Neural cell (in vitro differentiated cells): ENCODE results near the gene MRTFA. TPM values are rescaled to one million over a fixed set of nuclear protein-coding genes. Genes with fewer than 3 reads are reported as not detected.

Source experiments
- H2AFZ ChIP-seq: fragments of 200-600, 300-800 bp; sonication (generic), shearing (Covaris generic); 2 replicates; pipeline ENCODE4 v1.6.0; 2014; ENCODE audit warnings: low read depth, mild to moderate bottlenecking, antibody characterized with exemption, low read length, moderate library complexity
- H3F3A ChIP-seq: fragments of 200-600 bp; shearing (Covaris generic); 2 replicates; pipeline ENCODE4 v1.6.1; 2016; ENCODE audit warnings: mild to moderate bottlenecking, moderate library complexity, mixed read lengths, antibody characterized with exemption, low read length; ENCODE audit not compliant: insufficient read depth, poor library complexity, severe bottlenecking
- H3K27ac ChIP-seq: fragments of 200-600, 300-800 bp; sonication (generic), shearing (Covaris generic); 2 replicates; pipeline ENCODE4 v1.5.1; 2014; ENCODE audit warnings: mild to moderate bottlenecking, low read length, moderate library complexity
- H3K27me3 ChIP-seq: fragments of 300-800, 200-600 bp; sonication (generic), shearing (Covaris generic); 2 replicates; pipeline ENCODE4 v1.6.0; 2014; ENCODE audit warnings: mild to moderate bottlenecking, low read depth, low read length, moderate library complexity; ENCODE audit not compliant: insufficient read depth
- H3K36me3 ChIP-seq: fragments of 300-800, 200-600 bp; sonication (generic), shearing (Covaris generic); 2 replicates; pipeline ENCODE4 v1.5.1; 2014; ENCODE audit warnings: mild to moderate bottlenecking, antibody characterized with exemption, low read length, moderate library complexity; ENCODE audit not compliant: insufficient read depth
- H3K4me2 ChIP-seq: fragments of 300-800, 200-600 bp; sonication (generic), shearing (Covaris generic); 2 replicates; pipeline ENCODE4 v1.6.0; 2014; ENCODE audit warnings: mild to moderate bottlenecking, low read length
- H3K4me3 ChIP-seq: fragments of 300-800, 200-600 bp; sonication (generic), shearing (Covaris generic); 2 replicates; pipeline ENCODE4 v1.5.1; 2014; ENCODE audit warnings: mild to moderate bottlenecking, low read length, moderate library complexity
- H3K79me2 ChIP-seq: fragments of 200-600 bp; shearing (Covaris generic); replicated peaks from 2 replicates; pipeline ENCODE4 v1.6.0; 2014; ENCODE audit warnings: mild to moderate bottlenecking, low read length, moderate library complexity; ENCODE audit not compliant: insufficient read depth
- H3K9ac ChIP-seq: fragments of 300-800, 200-600 bp; sonication (generic), shearing (Covaris generic); 2 replicates; pipeline ENCODE4 v1.6.1; 2016; ENCODE audit warnings: mild to moderate bottlenecking, low read length, mixed read lengths
- H3K9me2 ChIP-seq: fragments of 200-600 bp; shearing (Covaris generic); 2 replicates; pipeline ENCODE4 v1.6.1; 2016; ENCODE audit warnings: mild to moderate bottlenecking, low read length, mixed read lengths; ENCODE audit not compliant: insufficient read depth
- H3K9me3 ChIP-seq: fragments of 200-600, 300-800 bp; sonication (generic), shearing (Covaris generic); 2 replicates; pipeline ENCODE4 v1.6.1; 2016; ENCODE audit warnings: mild to moderate bottlenecking, mixed run types, low read length, moderate library complexity, mixed read lengths
- H4K20me1 ChIP-seq: fragments of 200-600 bp; shearing (Covaris generic); 2 replicates; pipeline ENCODE4 v1.6.1; 2016; ENCODE audit warnings: mild to moderate bottlenecking, mixed run types; ENCODE audit not compliant: insufficient read depth
- EP300 ChIP-seq: fragments of 450-650 bp; conservative IDR thresholded peaks from 2 replicates; pipeline ENCODE4 v1.6.1; 2014; ENCODE audit warnings: antibody characterized with exemption, mild to moderate bottlenecking, moderate library complexity; ENCODE audit not compliant: poor library complexity, severe bottlenecking
- EZH2 ChIP-seq: fragments of 200-600, 300-800 bp; shearing (Covaris generic), sonication (generic); IDR thresholded peaks from 2 replicates; pipeline ENCODE4 v1.6.1; 2014; ENCODE audit warnings: antibody characterized with exemption, low read length, borderline replicate concordance, mild to moderate bottlenecking; ENCODE audit not compliant: insufficient read depth, poor library complexity, severe bottlenecking
- MXI1 ChIP-seq: fragments of 450-650 bp; conservative IDR thresholded peaks from 2 replicates; pipeline ENCODE4 v1.6.1; 2014; ENCODE audit warnings: antibody characterized with exemption, mild to moderate bottlenecking; ENCODE audit not compliant: poor library complexity, severe bottlenecking
- POLR2AphosphoS5 ChIP-seq: IDR thresholded peaks from 2 replicates; pipeline ENCODE4 v1.6.1; 2012
- RAD21 ChIP-seq: fragments of 450-650 bp; conservative IDR thresholded peaks from 2 replicates; pipeline ENCODE4 v1.6.1; 2014; ENCODE audit warnings: antibody characterized with exemption, mild to moderate bottlenecking, moderate library complexity
- SMC3 ChIP-seq: fragments of 450-650 bp; conservative IDR thresholded peaks from 2 replicates; pipeline ENCODE4 v1.6.1; 2014; ENCODE audit warnings: antibody characterized with exemption, mild to moderate bottlenecking, moderate library complexity; ENCODE audit not compliant: poor library complexity
- TAF1 ChIP-seq: IDR thresholded peaks from 2 replicates; pipeline ENCODE4 v1.6.1; 2012; ENCODE audit warnings: low read depth
- polyA plus RNA-seq: library from polyadenylated mRNA; depleted of rRNA; stranded (reverse); fragments of >200 nt; gene quantifications from 2 replicates; pipeline ENCODE4 v1.2.3, GENCODE V29; 2014
- TF ChIP-seq, protein P1 (sequence below): fragments of 450-650 bp; IDR thresholded peaks from 2 replicates; pipeline ENCODE4 v1.5.1; 2014; ENCODE audit warnings: antibody characterized with exemption, mild to moderate bottlenecking, moderate library complexity; ENCODE audit not compliant: poor library complexity, severe bottlenecking
- TF ChIP-seq, protein P2 (sequence below): IDR thresholded peaks from 2 replicates; pipeline ENCODE4 v1.6.1; 2012; ENCODE audit warnings: borderline replicate concordance

The MRTFA gene
- polyA plus RNA-seq, 1 donor from 2014 or later: 19.3 TPM

DNA sequence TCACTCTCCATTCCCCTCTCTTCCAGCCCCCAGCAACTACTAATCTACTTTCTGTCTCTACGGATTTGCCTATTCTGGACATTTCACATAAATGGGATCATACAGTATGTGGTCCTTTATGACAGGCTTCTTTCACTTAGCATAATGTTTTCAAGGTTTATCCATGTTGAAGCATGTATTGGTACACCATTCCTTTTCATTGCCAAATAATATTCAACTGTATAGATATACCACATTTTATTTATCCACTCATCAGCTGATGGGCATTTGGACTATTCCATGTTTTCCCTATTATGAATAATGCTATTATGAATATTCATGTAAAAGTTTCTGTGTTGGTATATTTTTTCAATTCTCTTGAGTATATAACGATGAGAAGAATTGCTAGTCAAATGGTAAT, 54.5 kb downstream of the MRTFA start:
- Histone ChIP-seq H3K9ac (no peak overlapping the region), H3K27ac (no peak overlapping the region)
- TF ChIP-seq, protein P1, sequence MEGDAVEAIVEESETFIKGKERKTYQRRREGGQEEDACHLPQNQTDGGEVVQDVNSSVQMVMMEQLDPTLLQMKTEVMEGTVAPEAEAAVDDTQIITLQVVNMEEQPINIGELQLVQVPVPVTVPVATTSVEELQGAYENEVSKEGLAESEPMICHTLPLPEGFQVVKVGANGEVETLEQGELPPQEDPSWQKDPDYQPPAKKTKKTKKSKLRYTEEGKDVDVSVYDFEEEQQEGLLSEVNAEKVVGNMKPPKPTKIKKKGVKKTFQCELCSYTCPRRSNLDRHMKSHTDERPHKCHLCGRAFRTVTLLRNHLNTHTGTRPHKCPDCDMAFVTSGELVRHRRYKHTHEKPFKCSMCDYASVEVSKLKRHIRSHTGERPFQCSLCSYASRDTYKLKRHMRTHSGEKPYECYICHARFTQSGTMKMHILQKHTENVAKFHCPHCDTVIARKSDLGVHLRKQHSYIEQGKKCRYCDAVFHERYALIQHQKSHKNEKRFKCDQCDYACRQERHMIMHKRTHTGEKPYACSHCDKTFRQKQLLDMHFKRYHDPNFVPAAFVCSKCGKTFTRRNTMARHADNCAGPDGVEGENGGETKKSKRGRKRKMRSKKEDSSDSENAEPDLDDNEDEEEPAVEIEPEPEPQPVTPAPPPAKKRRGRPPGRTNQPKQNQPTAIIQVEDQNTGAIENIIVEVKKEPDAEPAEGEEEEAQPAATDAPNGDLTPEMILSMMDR: no peak
- TF ChIP-seq EP300 (no peak), RAD21 (no peak), TAF1 (no peak)
- TF ChIP-seq, protein P2, sequence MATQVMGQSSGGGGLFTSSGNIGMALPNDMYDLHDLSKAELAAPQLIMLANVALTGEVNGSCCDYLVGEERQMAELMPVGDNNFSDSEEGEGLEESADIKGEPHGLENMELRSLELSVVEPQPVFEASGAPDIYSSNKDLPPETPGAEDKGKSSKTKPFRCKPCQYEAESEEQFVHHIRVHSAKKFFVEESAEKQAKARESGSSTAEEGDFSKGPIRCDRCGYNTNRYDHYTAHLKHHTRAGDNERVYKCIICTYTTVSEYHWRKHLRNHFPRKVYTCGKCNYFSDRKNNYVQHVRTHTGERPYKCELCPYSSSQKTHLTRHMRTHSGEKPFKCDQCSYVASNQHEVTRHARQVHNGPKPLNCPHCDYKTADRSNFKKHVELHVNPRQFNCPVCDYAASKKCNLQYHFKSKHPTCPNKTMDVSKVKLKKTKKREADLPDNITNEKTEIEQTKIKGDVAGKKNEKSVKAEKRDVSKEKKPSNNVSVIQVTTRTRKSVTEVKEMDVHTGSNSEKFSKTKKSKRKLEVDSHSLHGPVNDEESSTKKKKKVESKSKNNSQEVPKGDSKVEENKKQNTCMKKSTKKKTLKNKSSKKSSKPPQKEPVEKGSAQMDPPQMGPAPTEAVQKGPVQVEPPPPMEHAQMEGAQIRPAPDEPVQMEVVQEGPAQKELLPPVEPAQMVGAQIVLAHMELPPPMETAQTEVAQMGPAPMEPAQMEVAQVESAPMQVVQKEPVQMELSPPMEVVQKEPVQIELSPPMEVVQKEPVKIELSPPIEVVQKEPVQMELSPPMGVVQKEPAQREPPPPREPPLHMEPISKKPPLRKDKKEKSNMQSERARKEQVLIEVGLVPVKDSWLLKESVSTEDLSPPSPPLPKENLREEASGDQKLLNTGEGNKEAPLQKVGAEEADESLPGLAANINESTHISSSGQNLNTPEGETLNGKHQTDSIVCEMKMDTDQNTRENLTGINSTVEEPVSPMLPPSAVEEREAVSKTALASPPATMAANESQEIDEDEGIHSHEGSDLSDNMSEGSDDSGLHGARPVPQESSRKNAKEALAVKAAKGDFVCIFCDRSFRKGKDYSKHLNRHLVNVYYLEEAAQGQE: no peak

DNA sequence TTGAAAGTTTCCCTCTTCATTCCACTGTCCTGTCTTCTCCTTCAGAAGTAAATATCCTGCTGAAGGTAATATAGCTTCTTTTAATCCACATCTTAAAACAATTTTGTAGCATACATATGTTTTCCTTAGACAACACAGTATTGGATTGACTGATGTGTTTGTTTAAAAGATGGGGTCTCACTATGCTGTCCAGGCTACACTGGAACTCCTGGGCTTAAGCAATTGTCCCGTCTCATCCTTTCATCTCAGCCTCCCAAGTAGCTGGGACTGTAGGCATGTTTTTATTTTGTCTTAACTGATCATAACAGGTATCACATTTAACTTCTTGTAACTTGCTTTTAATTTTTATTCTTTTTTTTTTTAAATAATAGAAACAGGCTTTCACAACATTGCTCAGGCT, 55.9 kb downstream of the MRTFA start:
- no peak overlapping the region for H3K4me2 ChIP-seq
- no peak overlapping the region for H3K4me3 ChIP-seq
- no peaks in the 10 kb centered on the region for H4K20me1 ChIP-seq
- TF ChIP-seq RAD21: no peak
- TF ChIP-seq MXI1: no peak
- TF ChIP-seq, protein P2: no peak
- TF ChIP-seq SMC3: no peak
- TF ChIP-seq POLR2AphosphoS5: no peak
- TF ChIP-seq EP300: no peak
- no peak for TF ChIP-seq EZH2
- TF ChIP-seq TAF1: no peak
- TF ChIP-seq, protein P1: no peak
- H3K27ac ChIP-seq: no peak overlapping the region
- H3F3A ChIP-seq: no peaks in the 10 kb centered on the region
- no peak overlapping the region for H3K9ac ChIP-seq
- H3K27me3 ChIP-seq: no peaks in the 10 kb centered on the region
- no peaks in the 10 kb centered on the region for H3K9me2 ChIP-seq
- H3K36me3 ChIP-seq: no peaks in the 10 kb centered on the region
- no peaks in the 10 kb centered on the region for H3K9me3 ChIP-seq
- H3K79me2 ChIP-seq: peaks cover 4% of the 10 kb centered on the region
- H2AFZ ChIP-seq: no peak overlapping the region

More for the DNA sequence above, 54.5 kb downstream of the MRTFA start:
- H3K36me3 ChIP-seq: no peaks in the 10 kb centered on the region
- no peaks in the 10 kb centered on the region for H3F3A ChIP-seq
- H3K4me3 ChIP-seq: no peak overlapping the region
- no peaks in the 10 kb centered on the region for H3K27me3 ChIP-seq
- H3K9me3 ChIP-seq: no peaks in the 10 kb centered on the region
- H2AFZ ChIP-seq: no peak overlapping the region
- no peaks in the 10 kb centered on the region for H3K79me2 ChIP-seq
- H4K20me1 ChIP-seq: no peaks in the 10 kb centered on the region
- H3K4me2 ChIP-seq: no peak overlapping the region
- no peaks in the 10 kb centered on the region for H3K9me2 ChIP-seq
